HEK293 (cell line): ENCODE results near the gene DCD.

Experiments used
- CTCF ChIP-seq: fragments of 450-650 bp; formaldehyde crosslinking; IDR thresholded peaks from 2 replicates; pipeline ENCODE4 v1.5.1; 2016; ENCODE audit warnings: missing biosample characterization, missing genetic modification characterization
- SETDB1 ChIP-seq: IDR thresholded peaks from one replicate; pipeline ENCODE4 v1.6.1; 2017; ENCODE audit warnings: mild to moderate bottlenecking, low read length, moderate library complexity, mixed read lengths; ENCODE audit not compliant: insufficient read length
- ZBTB1 ChIP-seq: fragments of 450-650 bp; formaldehyde crosslinking; IDR thresholded peaks from 2 replicates; pipeline ENCODE4 v1.5.1; 2016; ENCODE audit warnings: missing biosample characterization, missing genetic modification characterization
- ZFP37 ChIP-seq: fragments of 450-650 bp; formaldehyde crosslinking; IDR thresholded peaks from 2 replicates; pipeline ENCODE4 v1.5.1; 2016; ENCODE audit warnings: missing biosample characterization, missing genetic modification characterization
- ZNF19 ChIP-seq: fragments of 450-650 bp; formaldehyde crosslinking; IDR thresholded peaks from 2 replicates; pipeline ENCODE4; 2016; ENCODE audit warnings: missing biosample characterization, missing genetic modification characterization, low read depth
- ZNF239 ChIP-seq: fragments of 450-650 bp; formaldehyde crosslinking; IDR thresholded peaks from 2 replicates; pipeline ENCODE4 v1.5.1; 2016; ENCODE audit warnings: missing biosample characterization, missing genetic modification characterization
- ZNF274 ChIP-seq, 2 experiments: fragments of 200-500 bp in 1 of 2; fragments of 450-650 bp in 1 of 2; sonication (Bioruptor generic) in 1 of 2; formaldehyde crosslinking in 1 of 2; IDR thresholded peaks; 2 replicates each; pipeline versions ENCODE4 v1.5.1 to v1.6.1; 2014 to 2016; ENCODE audit warnings: borderline replicate concordance in 1 of 2, inconsistent platforms in 1 of 2, low read length in 1 of 2, missing biosample characterization in 1 of 2, missing genetic modification characterization in 1 of 2
- ZNF311 ChIP-seq: fragments of 450-650 bp; formaldehyde crosslinking; IDR thresholded peaks from 2 replicates; pipeline ENCODE4 v1.5.1; 2017; ENCODE audit warnings: missing biosample characterization, missing genetic modification characterization, borderline replicate concordance
- ZNF324 ChIP-seq: fragments of 450-650 bp; formaldehyde crosslinking; IDR thresholded peaks from 2 replicates; pipeline ENCODE4 v1.5.1; 2016; ENCODE audit warnings: missing biosample characterization, missing genetic modification characterization

- no peak for TF ChIP-seq CTCF (tag by site-specific recombination)
- no peak for TF ChIP-seq ZNF324
- no peak for TF ChIP-seq SETDB1
- no peak for TF ChIP-seq ZNF239 (tag by site-specific recombination)
- no peak for TF ChIP-seq ZNF19
- TF ChIP-seq ZNF311, result no peak
- TF ChIP-seq ZNF274 (IDR thresholded peaks at IDR 0.05; ENCODE audit: low read length), result no peak
- TF ChIP-seq ZNF274 (tag by site-specific recombination; IDR thresholded peaks at IDR 0.05; ENCODE audit: borderline replicate concordance), result no peak
- no peak for TF ChIP-seq ZBTB1 (tag by site-specific recombination)
- no peak for TF ChIP-seq ZFP37
These were observed 12.9 kb upstream of the DCD start for GRCh38 chr12:54661048-54661447.
